ENCODE results near the gene THBS2. TPM values are rescaled to one million over a fixed set of nuclear protein-coding genes. Genes with fewer than 3 reads are reported as not detected.

Gene THBS2
- total and polyA plus RNA-seq, 2 of the 4 experiments (the other 2 are of a cell fraction): 97.3 to 113 TPM

- DNase-seq: no peak
- WGBS, 2 experiments (ENCODE audit: extremely low coverage in 2 of 2, insufficient read length in 1 of 2): 84% methylated on average over 7 of the region's 26 CpGs; no CpG with 5 or more reads in 1 of the 2 experiments
- ATAC-seq (ENCODE audit: low read depth): no peak
These were observed 67.8 kb downstream of the THBS2 start for GRCh38 chr6:169185692-169186485.

More at GRCh38 chr6:169185692-169186485, 67.8 kb downstream of the THBS2 start:
- Histone ChIP-seq H3K4me3 (ENCODE audit: insufficient read depth, low read depth, low read length) (no peak overlapping the region), H3K36me3 (ENCODE audit: control insufficient read depth, insufficient read depth, low read length) (no peaks in the 10 kb centered on the region), H3K4me2 (ENCODE audit: low read depth, low read length) (no peak overlapping the region), H4K8ac (ENCODE audit: low read depth in 2 of 2, low read length in 2 of 2) (no peak overlapping the region), H2BK120ac (ENCODE audit: low read depth, low read length) (peak overlapping the region; percentile 19; the same call in 1 of the 2 replicates), H2BK15ac (ENCODE audit: low read depth, low read length) (no peak overlapping the region), H4K20me1 (ENCODE audit: insufficient read depth, low read length) (no peaks in the 10 kb centered on the region), H3K79me1 (ENCODE audit: low read depth in 1 of 2, low read length in 2 of 2) (no peaks in the 10 kb centered on the region), H3K9me3 (ENCODE audit: control insufficient read depth, insufficient read depth, low read length) (no peaks in the 10 kb centered on the region), H3K4ac (ENCODE audit: low read depth, low read length) (no peak overlapping the region), H3K9ac (ENCODE audit: low read depth, low read length) (no peak overlapping the region), H3K18ac (ENCODE audit: low read depth, low read length) (no peak overlapping the region), H3K9me1 (ENCODE audit: insufficient read depth, low read length) (peaks cover 7% of the 10 kb centered on the region; the same call in 1 of the 2 replicates), H3K4me1 (ENCODE audit: control insufficient read depth, insufficient read depth, low read length) (peaks cover 17% of the 10 kb centered on the region), H3K23ac (ENCODE audit: low read depth, low read length) (no peak overlapping the region), H2AK9ac (replicated peaks; ENCODE audit: low read depth, low read length, poor library complexity) (no peak overlapping the region), H2AFZ (replicated peaks; ENCODE audit: low read length, poor library complexity) (no peak overlapping the region), H2BK5ac (ENCODE audit: low read depth, low read length, poor library complexity, severe bottlenecking) (no peak overlapping the region), H3K14ac (replicated peaks; ENCODE audit: low read depth, low read length) (no peak overlapping the region), H3K56ac (ENCODE audit: extremely low read depth, insufficient read depth, low read length) (no peak overlapping the region), H4K5ac (ENCODE audit: low read depth, low read length) (no peak overlapping the region; the same call in 1 of the 2 replicates), H2AK5ac (ENCODE audit: low read depth, low read length) (0 out of 2 replicates have a peak overlapping the region, but pooled peaks have one; percentile 33), H3K27me3 (ENCODE audit: control insufficient read depth, insufficient read depth, low read length) (no peaks in the 10 kb centered on the region), H3K27ac (ENCODE audit: insufficient read depth, low read length) (no peak overlapping the region), H4K91ac (ENCODE audit: insufficient read depth, low read depth, low read length) (no peak overlapping the region), H2BK20ac (ENCODE audit: low read depth, low read length) (no peak overlapping the region)
- intact Hi-C loops (cut with micrococcal nuclease): loop anchor here (10.0 kb wide), 1 partner anchor 711 kb away; no protein-coding TSS in a partner anchor
- TF ChIP-seq, protein P1, sequence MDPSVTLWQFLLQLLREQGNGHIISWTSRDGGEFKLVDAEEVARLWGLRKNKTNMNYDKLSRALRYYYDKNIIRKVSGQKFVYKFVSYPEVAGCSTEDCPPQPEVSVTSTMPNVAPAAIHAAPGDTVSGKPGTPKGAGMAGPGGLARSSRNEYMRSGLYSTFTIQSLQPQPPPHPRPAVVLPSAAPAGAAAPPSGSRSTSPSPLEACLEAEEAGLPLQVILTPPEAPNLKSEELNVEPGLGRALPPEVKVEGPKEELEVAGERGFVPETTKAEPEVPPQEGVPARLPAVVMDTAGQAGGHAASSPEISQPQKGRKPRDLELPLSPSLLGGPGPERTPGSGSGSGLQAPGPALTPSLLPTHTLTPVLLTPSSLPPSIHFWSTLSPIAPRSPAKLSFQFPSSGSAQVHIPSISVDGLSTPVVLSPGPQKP (IDR thresholded peaks at IDR 0.05; ENCODE audit: borderline replicate concordance, low read depth, low read length): no peak
- no peak for TF ChIP-seq CHD1 (IDR thresholded peaks at IDR 0.05; ENCODE audit: low read depth, low read length)
- TF ChIP-seq NFE2L2 (IDR thresholded peaks at IDR 0.05; ENCODE audit: low read depth, low read length): no peak
- no peak for TF ChIP-seq RFX5 (IDR thresholded peaks at IDR 0.05; ENCODE audit: low read depth, low read length)
- no peak for TF ChIP-seq RCOR1 (IDR thresholded peaks at IDR 0.05; ENCODE audit: insufficient replicate concordance, low read length)
- no peak for TF ChIP-seq CTCF (conservative IDR thresholded peaks at IDR 0.05; ENCODE audit: low read depth, low read length)
- BruUV-seq (replicated peaks): no TSS peak
- ChIA-PET POLR2A (ENCODE audit: unreplicated experiment) (no interaction called here), CTCF (interaction anchor here (0.7 kb wide), 1 partner anchor 30 kb away, joined by 3 read pairs; no protein-coding TSS in a partner anchor)
- dilution Hi-C loops (cut with HindIII; ENCODE audit: low sequenced_read_pairs, unreplicated experiment): no loop called here
- in situ Hi-C loops (cut with MboI; ENCODE audit: low sequenced_read_pairs): no loop called here
